Epidermal melanocyte (primary cell): Measurements from ENCODE around the gene GPR149.
A peak's percentile ranks its signal among the peaks of the same experiment; 100 is the strongest.

Source experiments
- DNase-seq: peaks from one replicate; pipeline ENCODE4 v3.0.0; 2011; ENCODE audit warnings: low spot score; ENCODE audit not compliant: insufficient read length

GPR149 gene

GRCh38 chr3:154345422-154346122 is 84.4 kb downstream of the GPR149 start:
- no peak for DNase-seq

- no peak for DNase-seq
These were observed 91.4 kb downstream of the GPR149 start for GRCh38 chr3:154338570-154338969.

- no peak for DNase-seq
These were observed 92.0 kb downstream of the GPR149 start for GRCh38 chr3:154338008-154338407.

- no peak for DNase-seq
These were observed 95.0 kb downstream of the GPR149 start for GRCh38 chr3:154334973-154335420.

GRCh38 chr3:154327871-154328270 is 102.1 kb downstream of the GPR149 start:
- no peak for DNase-seq

GRCh38 chr3:154324919-154325318 is 105.1 kb downstream of the GPR149 start:
- peak; percentile 14 for DNase-seq

GRCh38 chr3:154323891-154324738 is 105.9 kb downstream of the GPR149 start, which contains the start of gene DHX36:
TSS of gene DHX36 (minus strand) at chr3:154324487. CDS start at chr3:154324416, 71 bp downstream.
- peak; percentile 69 for DNase-seq

GRCh38 chr3:154316974-154317767 is 112.8 kb downstream of the GPR149 start:
- no peak for DNase-seq

GRCh38 chr3:154314152-154314551 is 115.8 kb downstream of the GPR149 start:
- no peak for DNase-seq

GRCh38 chr3:154310840-154311239 is 119.2 kb downstream of the GPR149 start:
- DNase-seq: no peak

GRCh38 chr3:154307363-154307762 is 122.6 kb downstream of the GPR149 start:
- no peak for DNase-seq

- DNase-seq: no peak
These were observed 125.1 kb downstream of the GPR149 start for GRCh38 chr3:154304936-154305335.

GRCh38 chr3:154304116-154304786 is 125.7 kb downstream of the GPR149 start:
- no peak for DNase-seq

GRCh38 chr3:154301561-154301960 is 128.4 kb downstream of the GPR149 start:
- DNase-seq: no peak

- DNase-seq: no peak
These were observed 136.0 kb downstream of the GPR149 start for GRCh38 chr3:154294016-154294415.

GRCh38 chr3:154290187-154290586 is 139.8 kb downstream of the GPR149 start:
- no peak for DNase-seq
